ENCODE data around the gene SLC24A3.
"Not testable (repeated sequence)": the region's sequence is repeated elsewhere in the genome, so short reads cannot be mapped to it uniquely, and the experiment has no call there.

The SLC24A3 gene

GRCh38 chr20:19658137-19658536 lies 445.7 kb downstream of the SLC24A3 start:
- DNase-seq = no peak

- DNase-seq = no peak
Measured at GRCh38 chr20:19659448-19659847, 447.0 kb downstream of the SLC24A3 start.

- DNase-seq = no peak
Measured at GRCh38 chr20:19660808-19661378, 448.5 kb downstream of the SLC24A3 start.

- peak; percentile 75 for DNase-seq
Measured at GRCh38 chr20:19661717-19662636, 449.5 kb downstream of the SLC24A3 start.

- no peak for DNase-seq
Measured at GRCh38 chr20:19662637-19662995, 450.2 kb downstream of the SLC24A3 start.

- no peak for DNase-seq
Measured at GRCh38 chr20:19668418-19668817, 456.0 kb downstream of the SLC24A3 start.

- DNase-seq = no peak
Measured at GRCh38 chr20:19670829-19671228, 458.4 kb downstream of the SLC24A3 start.

GRCh38 chr20:19671374-19671773 lies 458.9 kb downstream of the SLC24A3 start:
- no peak for DNase-seq

- DNase-seq = no peak
Measured at GRCh38 chr20:19672498-19672897, 460.1 kb downstream of the SLC24A3 start.

GRCh38 chr20:19673575-19673974 lies 461.1 kb downstream of the SLC24A3 start:
- DNase-seq = no peak

GRCh38 chr20:19676202-19676601 lies 463.8 kb downstream of the SLC24A3 start:
- no peak for DNase-seq

GRCh38 chr20:19677336-19677735 lies 464.9 kb downstream of the SLC24A3 start:
- no peak for DNase-seq

GRCh38 chr20:19678591-19678990 lies 466.1 kb downstream of the SLC24A3 start:
- not testable (repeated sequence) for DNase-seq

GRCh38 chr20:19679900-19680495 lies 467.6 kb downstream of the SLC24A3 start:
- DNase-seq = no peak

GRCh38 chr20:19682249-19682648 lies 469.8 kb downstream of the SLC24A3 start:
- DNase-seq = no peak

- no peak for DNase-seq
Measured at GRCh38 chr20:19683188-19683587, 470.7 kb downstream of the SLC24A3 start.

- DNase-seq = no peak
Measured at GRCh38 chr20:19683822-19684221, 471.4 kb downstream of the SLC24A3 start.

- DNase-seq = no peak
Measured at GRCh38 chr20:19688031-19688806, 475.8 kb downstream of the SLC24A3 start.

- DNase-seq = no peak
Measured at GRCh38 chr20:19690462-19690861, 478.0 kb downstream of the SLC24A3 start.

GRCh38 chr20:19691125-19691524 lies 478.7 kb downstream of the SLC24A3 start:
- DNase-seq = no peak

- DNase-seq = no peak
Measured at GRCh38 chr20:19692100-19692499, 479.7 kb downstream of the SLC24A3 start.

GRCh38 chr20:19692685-19693119 lies 480.3 kb downstream of the SLC24A3 start:
- peak; percentile 11 for DNase-seq

GRCh38 chr20:19693508-19693907 lies 481.1 kb downstream of the SLC24A3 start:
- DNase-seq = no peak
